Thyroid gland (tissue), 4 donors: ENCODE results near the gene OR2W3. TPM values are rescaled to one million over a fixed set of nuclear protein-coding genes. Genes with fewer than 3 reads are reported as not detected.

Source experiments
- DNase-seq, 2 donors: peaks; one replicate each; pipeline ENCODE4 v3.0.0-alpha.2; 2019
- H3K27ac ChIP-seq, 3 donors: fragments of 200-600 bp; sonication (generic); 1 replicate in 2 of 3; 2 replicates in 1 of 3; pipeline ENCODE4 v1.5.1; 2016 to 2019; ENCODE audit warnings: mild to moderate bottlenecking in 1 of 3, moderate library complexity in 1 of 3
- H3K27me3 ChIP-seq: fragments of 200-600 bp; sonication (generic); one replicate; pipeline ENCODE4 v1.5.1; 2019
- H3K36me3 ChIP-seq, 2 donors: fragments of 200-600 bp; sonication (generic); one replicate each; pipeline ENCODE4 v1.5.1; 2016 to 2019
- H3K4me1 ChIP-seq, 2 donors: fragments of 200-600 bp; sonication (generic); one replicate each; pipeline ENCODE4 v1.5.1; 2017 to 2019
- H3K4me3 ChIP-seq, 3 donors: fragments of 200-600 bp; sonication (generic); replicated peaks in 1 of 3; 1 replicate in 2 of 3; 2 replicates in 1 of 3; pipeline ENCODE4 v1.5.1; 2016; ENCODE audit warnings: mild to moderate bottlenecking in 1 of 3
- H3K9me3 ChIP-seq: fragments of 200-600 bp; sonication (generic); one replicate; pipeline ENCODE4 v1.5.1; 2017
- POLR2A ChIP-seq, 2 donors: fragments of 450-650 bp; IDR thresholded peaks; one replicate each; pipeline ENCODE4 v1.6.1; 2017; ENCODE audit warnings: antibody characterized with exemption in 2 of 2, mild to moderate bottlenecking in 2 of 2, moderate library complexity in 1 of 2
- WGBS, 2 donors: methylation state at CpG; one replicate each; pipeline ENCODE4 v1.1.5; 2017; 5-methylcytosine and 5-hydroxymethylcytosine counted together
- intact Hi-C: fragments of 100-400 bp; cut with DNase I; formaldehyde crosslinking; loops from one replicate; pipeline ENCODE4 v1.15.1; 2023
- total RNA-seq, 4 donors: library from RNA; depleted of rRNA; stranded (reverse); fragments of >200 nt; gene quantifications; one replicate each; pipeline ENCODE4 v1.2.3, GENCODE V29; 2016
- TF ChIP-seq, protein P1 (sequence below), 6 experiments: fragments of 200-600 bp in 3 of 6; fragments of 450-650 bp in 3 of 6; sonication (generic) in 3 of 6; IDR thresholded peaks; one replicate each; pipeline ENCODE4 v1.5.1; 2016 to 2019; ENCODE audit warnings: antibody characterized with exemption in 6 of 6, mild to moderate bottlenecking in 2 of 6, inconsistent platforms in 1 of 6, moderate library complexity in 1 of 6

Gene OR2W3
- 10 to 100 TPM in 1 of 4 donors, 1 to 10 TPM in 3; 2.8 to 25.8 (median 6.0) TPM for total RNA-seq

DNA sequence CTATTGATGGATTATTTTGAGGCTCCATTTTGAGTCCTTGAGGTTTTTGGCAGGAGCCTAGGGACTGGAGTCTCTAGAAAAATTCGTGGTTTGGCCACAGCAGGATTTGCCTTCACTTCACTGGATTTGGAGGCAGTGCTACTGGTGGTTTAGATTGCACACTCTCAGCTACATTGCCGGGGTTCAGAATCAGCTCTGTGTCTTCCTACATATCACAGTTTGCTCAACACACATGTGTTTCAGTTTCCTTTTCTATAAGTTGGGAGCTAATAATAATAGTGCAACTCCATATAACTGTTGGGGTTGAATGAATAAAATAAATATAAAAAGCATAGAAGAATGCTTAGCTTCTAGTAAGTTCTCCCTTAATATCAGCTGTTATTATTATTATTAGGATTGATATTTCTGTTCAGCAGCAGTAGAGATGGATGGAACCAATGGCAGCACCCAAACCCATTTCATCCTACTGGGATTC is at the start of gene OR2W3:
Gene OR2W3, plus strand, starts transcription at position 425 of the 475 bp plus-strand sequence. Its CDS starts 0 bp downstream, at position 425.
- intact Hi-C loops: no loop called here
- TF ChIP-seq, protein P1, sequence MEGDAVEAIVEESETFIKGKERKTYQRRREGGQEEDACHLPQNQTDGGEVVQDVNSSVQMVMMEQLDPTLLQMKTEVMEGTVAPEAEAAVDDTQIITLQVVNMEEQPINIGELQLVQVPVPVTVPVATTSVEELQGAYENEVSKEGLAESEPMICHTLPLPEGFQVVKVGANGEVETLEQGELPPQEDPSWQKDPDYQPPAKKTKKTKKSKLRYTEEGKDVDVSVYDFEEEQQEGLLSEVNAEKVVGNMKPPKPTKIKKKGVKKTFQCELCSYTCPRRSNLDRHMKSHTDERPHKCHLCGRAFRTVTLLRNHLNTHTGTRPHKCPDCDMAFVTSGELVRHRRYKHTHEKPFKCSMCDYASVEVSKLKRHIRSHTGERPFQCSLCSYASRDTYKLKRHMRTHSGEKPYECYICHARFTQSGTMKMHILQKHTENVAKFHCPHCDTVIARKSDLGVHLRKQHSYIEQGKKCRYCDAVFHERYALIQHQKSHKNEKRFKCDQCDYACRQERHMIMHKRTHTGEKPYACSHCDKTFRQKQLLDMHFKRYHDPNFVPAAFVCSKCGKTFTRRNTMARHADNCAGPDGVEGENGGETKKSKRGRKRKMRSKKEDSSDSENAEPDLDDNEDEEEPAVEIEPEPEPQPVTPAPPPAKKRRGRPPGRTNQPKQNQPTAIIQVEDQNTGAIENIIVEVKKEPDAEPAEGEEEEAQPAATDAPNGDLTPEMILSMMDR (IDR thresholded peaks at IDR 0.05): no peak
- TF ChIP-seq POLR2A (IDR thresholded peaks at IDR 0.05): no peak
- H3K36me3 ChIP-seq: no peaks in the 10 kb centered on the region
- DNase-seq: no peak
- H3K27me3 ChIP-seq: no peaks in the 10 kb centered on the region
- no peak within 1 kb of the TSS for H3K27ac ChIP-seq
- 44% methylated on average over 2 of the region's 2 CpGs for WGBS, 2 donors
- H3K9me3 ChIP-seq: no peaks in the 10 kb centered on the region
- no peaks in the 10 kb centered on the region for H3K4me1 ChIP-seq
- no peak within 1 kb of the TSS for H3K4me3 ChIP-seq

DNA sequence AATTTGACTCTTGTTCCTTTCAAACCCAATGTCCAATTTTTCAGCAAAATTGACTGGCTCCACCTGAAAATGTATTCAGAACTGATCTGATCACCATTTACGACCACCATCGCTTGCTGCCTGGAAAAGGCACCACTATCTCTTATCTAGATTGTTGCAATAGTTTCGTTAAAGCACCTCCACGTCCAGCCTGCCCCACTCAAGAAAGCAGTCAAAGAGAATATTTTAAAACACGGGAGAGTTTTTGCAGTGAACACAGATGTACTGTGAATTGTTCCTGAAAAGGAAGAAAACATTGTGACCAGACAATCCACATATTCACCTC is 49.7 kb upstream of the OR2W3 start:
- intact Hi-C loops: no loop called here
- peaks cover 34 to 43% of the 10 kb centered on the region in 2 donors for H3K4me1 ChIP-seq
- TF ChIP-seq POLR2A (IDR thresholded peaks at IDR 0.05): no peak
- TF ChIP-seq, protein P1 (IDR thresholded peaks at IDR 0.05): no peak
- H3K27me3 ChIP-seq: no peaks in the 10 kb centered on the region
- H3K4me3 ChIP-seq: no peak overlapping the region
- H3K27ac ChIP-seq: peak overlapping the region; percentile 56 to 76 (median 63)
- 34 to 46% methylated on average over 5 of the region's 5 CpGs for WGBS, 2 donors
- no peaks in the 10 kb centered on the region for H3K36me3 ChIP-seq
- DNase-seq: peak in 1 of 2 donors; percentile 34
- no peaks in the 10 kb centered on the region for H3K9me3 ChIP-seq

DNA sequence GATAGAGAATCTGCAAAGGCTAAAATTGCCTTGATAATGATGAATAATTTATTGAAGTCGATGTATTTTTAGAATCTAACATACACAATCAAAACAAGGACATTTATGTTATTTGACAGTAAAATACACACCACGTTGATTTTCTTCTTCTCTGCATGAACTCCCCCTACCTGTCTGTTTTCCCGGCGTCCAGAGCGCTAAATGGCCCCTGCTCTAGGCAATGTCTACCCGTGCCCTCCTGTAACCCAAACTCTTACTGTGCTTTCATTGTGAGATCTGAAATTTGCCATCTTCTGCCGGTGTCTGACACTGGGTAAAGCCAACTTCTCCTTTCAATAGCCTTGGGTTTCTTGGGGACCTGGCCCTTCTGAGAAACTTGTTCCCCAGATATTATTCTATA is 47.0 kb upstream of the OR2W3 start:
- 29 to 34% methylated on average over 7 of the region's 7 CpGs for whole genome bisulfite sequencing, 2 donors
- Histone ChIP-seq H3K27me3 (no peaks in the 10 kb centered on the region), H3K27ac (peak overlapping the region; percentile 81 to 83 (median 82)), H3K9me3 (no peaks in the 10 kb centered on the region), H3K4me1 (peaks cover 47 to 50% of the 10 kb centered on the region in 2 donors), H3K36me3 (no peaks in the 10 kb centered on the region), H3K4me3 (no peak overlapping the region)
- peak; percentile 60 to 64 for DNase-seq
- TF ChIP-seq, protein P1 (IDR thresholded peaks at IDR 0.05): peak in 1 of 6 experiments; percentile 13
- no peak for TF ChIP-seq POLR2A (IDR thresholded peaks at IDR 0.05)
- intact Hi-C loops: no loop called here

DNA sequence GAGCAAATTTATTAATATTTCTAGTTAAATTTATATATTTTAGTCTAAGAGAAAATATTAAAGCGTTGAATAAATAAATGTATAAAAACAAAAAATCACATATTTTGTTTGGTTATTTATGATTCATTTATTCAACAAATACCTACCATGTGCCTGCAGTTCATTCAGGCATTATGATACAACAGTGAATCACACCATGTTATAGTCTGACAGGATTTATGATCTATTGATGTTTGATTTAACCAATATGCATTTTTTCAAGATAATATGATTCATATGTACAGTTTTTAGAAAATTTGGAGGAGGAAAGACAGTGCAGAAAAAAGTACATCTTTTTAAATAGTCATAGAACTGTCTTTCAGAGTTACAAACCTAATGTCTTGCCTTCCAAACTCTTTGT is 45.8 kb upstream of the OR2W3 start:
- no peaks in the 10 kb centered on the region for H3K36me3 ChIP-seq
- TF ChIP-seq, protein P1 (IDR thresholded peaks at IDR 0.05): no peak
- no peak for DNase-seq
- 89 to 92% methylated on average over 1 of the region's 1 CpG for WGBS, 2 donors
- no peaks in the 10 kb centered on the region for H3K9me3 ChIP-seq
- intact Hi-C loops: no loop called here
- H3K4me1 ChIP-seq: peaks cover 35 to 41% of the 10 kb centered on the region in 2 donors
- H3K27ac ChIP-seq: peak overlapping the region in 1 of 3 donors; percentile 81
- H3K4me3 ChIP-seq: no peak overlapping the region
- no peaks in the 10 kb centered on the region for H3K27me3 ChIP-seq

DNA sequence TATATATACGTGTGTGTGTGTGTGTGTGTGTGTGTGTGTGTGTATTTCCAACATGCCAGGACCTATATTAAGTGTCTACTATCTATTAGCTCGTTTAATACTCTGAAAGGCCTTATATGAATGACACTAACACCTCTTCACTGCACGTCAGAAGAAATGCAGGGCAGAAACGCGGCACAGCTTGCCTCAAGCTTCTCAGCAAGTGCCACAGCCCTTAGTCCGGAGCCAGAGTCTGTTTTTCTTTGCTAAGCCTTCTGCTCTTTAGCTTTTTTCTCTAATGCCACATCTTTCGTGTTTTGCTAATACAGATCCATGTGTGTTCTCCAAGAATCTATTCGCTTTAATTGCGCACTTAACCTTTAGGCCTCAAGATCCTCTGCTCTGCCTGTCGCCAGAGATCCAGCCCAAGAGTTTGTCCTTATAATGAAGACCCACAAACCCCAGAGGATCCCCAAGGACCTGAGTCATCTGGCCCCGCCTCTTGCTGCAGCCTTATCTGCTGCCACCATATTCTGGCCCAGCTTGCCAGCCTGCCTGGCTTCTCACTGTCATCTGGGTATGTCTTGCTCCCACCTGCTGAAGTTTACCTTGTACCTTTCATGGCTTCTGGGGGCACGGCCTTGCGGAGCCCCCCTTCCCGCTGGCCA is 40.4 kb upstream of the OR2W3 start:
- H3K27me3 ChIP-seq: no peaks in the 10 kb centered on the region
- H3K9me3 ChIP-seq: no peaks in the 10 kb centered on the region
- TF ChIP-seq POLR2A (IDR thresholded peaks at IDR 0.05): no peak
- H3K4me1 ChIP-seq: peaks cover 4 to 16% of the 10 kb centered on the region in 2 donors
- 87 to 89% methylated on average over 14 of the region's 14 CpGs for WGBS, 2 donors
- no peak overlapping the region for H3K27ac ChIP-seq
- no peak for DNase-seq
- intact Hi-C loops: no loop called here
- no peak overlapping the region for H3K4me3 ChIP-seq
- H3K36me3 ChIP-seq: no peaks in the 10 kb centered on the region
